ENCODE results near the gene RNF224. TPM values are rescaled to one million over a fixed set of nuclear protein-coding genes. Genes with fewer than 3 reads are reported as not detected.
"Not testable (repeated sequence)": the region's sequence is repeated elsewhere in the genome, so short reads cannot be mapped to it uniquely, and the experiment has no call there.

RNF224 gene
- total RNA-seq, 1 experiment from 2014 or later, result 0.37 TPM

DNA sequence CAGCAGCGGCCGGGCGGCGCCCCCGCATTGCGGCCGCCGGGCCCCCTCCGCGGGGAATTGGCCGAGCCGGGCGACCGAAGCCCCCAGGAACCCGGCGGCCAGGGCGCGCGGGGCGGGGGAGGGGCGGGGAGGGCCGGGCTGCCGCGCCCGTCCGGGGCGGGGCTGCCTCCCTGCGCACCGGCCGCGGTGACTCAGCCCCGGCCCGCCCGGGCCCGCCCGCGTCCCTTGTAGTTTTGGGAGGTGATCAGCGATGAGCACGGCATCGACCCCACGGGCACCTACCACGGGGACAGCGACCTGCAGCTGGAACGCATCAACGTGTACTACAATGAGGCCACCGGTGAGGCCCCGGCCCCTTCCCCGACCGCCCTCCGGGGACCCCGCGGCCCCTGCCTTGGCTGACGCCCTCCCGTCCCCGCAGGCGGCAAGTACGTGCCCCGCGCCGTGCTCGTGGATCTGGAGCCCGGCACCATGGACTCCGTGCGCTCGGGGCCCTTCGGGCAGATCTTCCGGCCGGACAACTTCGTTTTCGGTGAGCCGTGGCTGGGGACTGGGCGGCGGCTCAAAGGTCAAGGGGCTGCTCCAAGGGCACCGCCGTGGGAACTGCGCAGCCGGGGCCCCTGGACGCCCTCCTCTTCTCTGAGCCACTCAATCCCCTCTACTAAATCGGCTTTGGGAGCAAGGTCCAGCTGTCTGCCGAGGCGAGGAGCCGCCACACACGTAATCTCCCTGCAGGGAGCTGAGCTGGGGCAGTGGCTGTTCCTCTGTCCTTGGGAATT is 14.4 kb downstream of the RNF224 start:
- Histone ChIP-seq H4K20me1 (ENCODE audit: insufficient read depth, low read depth, low read length) (peaks cover 38% of the 10 kb centered on the region), H3K27ac (ENCODE audit: low read length) (no peak overlapping the region), H3K79me2 (ENCODE audit: low read length) (0 out of 2 replicates have a peak, but pooled peaks cover 5% of the 10 kb centered on the region), H2AFZ (ENCODE audit: low read length) (no peak overlapping the region), H3K4me3 (ENCODE audit: low read length) (peak overlapping the region; percentile 98), H3K9me3 (ENCODE audit: low read length) (no peaks in the 10 kb centered on the region), H3K4me1 (ENCODE audit: low read length) (peaks cover 39% of the 10 kb centered on the region), H3K36me3 (ENCODE audit: insufficient read depth, low read length) (peaks cover 17% of the 10 kb centered on the region), H3K9me2 (replicated peaks; ENCODE audit: insufficient read depth, low read length) (no peaks in the 10 kb centered on the region), H3K4me2 (ENCODE audit: low read depth, low read length, poor library complexity, severe bottlenecking) (peak overlapping the region; percentile 98), H3K27me3 (ENCODE audit: low read length) (no peaks in the 10 kb centered on the region), H3K9ac (ENCODE audit: low read length) (peak overlapping the region; percentile 97)
- DNase-seq, result peak; percentile 64

DNA sequence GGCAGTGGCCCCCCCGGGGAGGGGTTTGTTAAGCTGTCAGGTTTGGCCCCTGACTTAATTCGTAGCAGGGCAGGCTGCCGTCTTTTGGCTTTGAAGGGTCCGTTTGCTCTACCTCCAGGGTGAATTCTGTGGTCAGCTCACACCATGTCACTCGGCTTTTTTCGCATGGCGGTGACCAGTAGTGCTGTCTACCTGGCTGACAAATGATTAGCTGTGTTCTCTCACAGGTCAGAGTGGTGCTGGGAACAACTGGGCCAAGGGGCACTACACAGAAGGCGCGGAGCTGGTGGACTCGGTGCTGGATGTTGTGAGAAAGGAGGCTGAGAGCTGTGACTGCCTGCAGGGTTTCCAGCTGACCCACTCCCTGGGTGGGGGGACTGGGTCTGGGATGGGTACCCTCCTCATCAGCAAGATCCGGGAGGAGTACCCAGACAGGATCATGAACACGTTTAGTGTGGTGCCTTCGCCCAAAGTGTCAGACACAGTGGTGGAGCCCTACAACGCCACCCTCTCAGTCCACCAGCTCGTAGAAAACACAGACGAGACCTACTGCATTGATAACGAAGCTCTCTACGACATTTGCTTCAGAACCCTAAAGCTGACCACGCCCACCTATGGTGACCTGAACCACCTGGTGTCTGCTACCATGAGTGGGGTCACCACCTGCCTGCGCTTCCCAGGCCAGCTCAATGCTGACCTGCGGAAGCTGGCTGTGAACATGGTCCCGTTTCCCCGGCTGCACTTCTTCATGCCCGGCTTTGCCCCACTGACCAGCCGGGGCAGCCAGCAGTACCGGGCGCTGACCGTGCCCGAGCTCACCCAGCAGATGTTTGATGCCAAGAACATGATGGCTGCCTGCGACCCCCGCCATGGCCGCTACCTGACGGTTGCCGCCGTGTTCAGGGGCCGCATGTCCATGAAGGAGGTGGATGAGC is 15.2 kb downstream of the RNF224 start:
- H3K27me3 ChIP-seq (ENCODE audit: low read length), result no peaks in the 10 kb centered on the region
- no peak overlapping the region for H3K27ac ChIP-seq (ENCODE audit: low read length)
- no peak overlapping the region for H2AFZ ChIP-seq (ENCODE audit: low read length)
- no peaks in the 10 kb centered on the region for H3K9me2 ChIP-seq (replicated peaks; ENCODE audit: insufficient read depth, low read length)
- peaks cover 36% of the 10 kb centered on the region for H4K20me1 ChIP-seq (ENCODE audit: insufficient read depth, low read depth, low read length)
- peaks cover 17% of the 10 kb centered on the region for H3K36me3 ChIP-seq (ENCODE audit: insufficient read depth, low read length)
- 0 out of 2 replicates have a peak, but pooled peaks cover 5% of the 10 kb centered on the region for H3K79me2 ChIP-seq (ENCODE audit: low read length)
- H3K9me3 ChIP-seq (ENCODE audit: low read length), result no peaks in the 10 kb centered on the region
- H3K4me2 ChIP-seq (ENCODE audit: low read depth, low read length, poor library complexity, severe bottlenecking), result peak overlapping the region; percentile 98
- H3K4me1 ChIP-seq (ENCODE audit: low read length), result peaks cover 31% of the 10 kb centered on the region
- peak overlapping the region; percentile 98 for H3K4me3 ChIP-seq (ENCODE audit: low read length)
- no peak for DNase-seq
- H3K9ac ChIP-seq (ENCODE audit: low read length), result peak overlapping the region; percentile 97

DNA sequence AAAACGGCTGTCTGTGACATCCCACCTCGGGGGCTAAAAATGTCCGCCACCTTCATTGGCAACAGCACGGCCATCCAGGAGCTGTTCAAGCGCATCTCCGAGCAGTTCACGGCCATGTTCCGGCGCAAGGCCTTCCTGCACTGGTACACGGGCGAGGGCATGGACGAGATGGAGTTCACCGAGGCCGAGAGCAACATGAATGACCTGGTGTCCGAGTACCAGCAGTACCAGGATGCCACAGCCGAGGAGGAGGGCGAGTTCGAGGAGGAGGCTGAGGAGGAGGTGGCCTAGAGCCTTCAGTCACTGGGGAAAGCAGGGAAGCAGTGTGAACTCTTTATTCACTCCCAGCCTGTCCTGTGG is 15.9 kb downstream of the RNF224 start:
- H3K79me2 ChIP-seq (ENCODE audit: low read length); H3K4me3 ChIP-seq (ENCODE audit: low read length); H3K9me2 ChIP-seq (replicated peaks; ENCODE audit: insufficient read depth, low read length); H3K4me2 ChIP-seq (ENCODE audit: low read depth, low read length, poor library complexity, severe bottlenecking); H3K27me3 ChIP-seq (ENCODE audit: low read length); DNase-seq; H3K9me3 ChIP-seq (ENCODE audit: low read length); H3K27ac ChIP-seq (ENCODE audit: low read length); H2AFZ ChIP-seq (ENCODE audit: low read length); H3K9ac ChIP-seq (ENCODE audit: low read length): not testable (repeated sequence)
- Histone ChIP-seq H3K4me1 (ENCODE audit: low read length) (peaks cover 23% of the 10 kb centered on the region), H3K36me3 (ENCODE audit: insufficient read depth, low read length) (peaks cover 17% of the 10 kb centered on the region), H4K20me1 (ENCODE audit: insufficient read depth, low read depth, low read length) (peaks cover 30% of the 10 kb centered on the region)

DNA sequence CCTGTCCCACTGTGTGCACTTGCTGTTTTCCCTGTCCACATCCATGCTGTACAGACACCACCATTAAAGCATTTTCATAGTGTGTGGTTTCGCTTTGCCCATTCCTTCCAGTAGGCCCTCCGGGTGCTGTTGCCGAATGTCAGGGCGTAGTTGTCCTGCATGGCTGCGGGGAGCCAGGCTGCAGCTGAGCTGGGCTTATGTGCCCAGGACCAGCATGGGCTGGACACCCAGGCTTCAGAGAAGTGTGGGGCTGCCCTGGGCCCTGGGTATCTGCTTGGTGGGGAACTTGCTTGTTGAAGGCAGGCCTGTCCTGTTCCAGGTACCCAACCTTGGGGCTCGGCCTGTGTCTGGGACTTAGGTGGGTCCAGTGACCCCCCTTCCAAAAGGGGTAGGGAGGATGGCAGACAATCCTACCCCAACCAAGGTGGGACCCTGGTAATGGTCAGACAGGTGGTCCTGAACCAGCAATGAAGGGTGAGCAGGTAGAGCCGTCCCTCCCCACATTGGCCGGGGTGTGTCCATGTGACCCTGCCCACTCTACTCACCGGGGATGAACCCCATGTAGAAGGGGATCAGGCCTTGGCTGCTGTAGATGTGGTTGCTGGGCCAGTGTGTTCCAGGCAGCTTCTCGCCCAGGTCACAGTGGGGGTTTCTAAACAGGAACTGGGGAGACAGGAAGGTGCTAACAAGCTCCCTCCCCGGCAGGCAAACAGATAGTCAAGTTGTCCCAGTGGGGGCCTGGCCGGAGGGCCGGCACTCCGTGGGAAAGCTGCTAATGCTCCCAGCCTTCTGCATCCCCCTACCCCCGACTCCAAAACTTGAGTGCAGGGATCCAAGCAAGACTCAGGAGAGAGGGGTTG is 16.6 kb downstream of the RNF224 start:
- Histone ChIP-seq H3K4me1 (ENCODE audit: low read length) (peaks cover 21% of the 10 kb centered on the region), H3K9me2 (replicated peaks; ENCODE audit: insufficient read depth, low read length) (no peaks in the 10 kb centered on the region), H3K9me3 (ENCODE audit: low read length) (no peaks in the 10 kb centered on the region), H3K9ac (ENCODE audit: low read length) (no peak overlapping the region), H3K27me3 (ENCODE audit: low read length) (no peaks in the 10 kb centered on the region), H4K20me1 (ENCODE audit: insufficient read depth, low read depth, low read length) (peaks cover 24% of the 10 kb centered on the region), H3K4me2 (ENCODE audit: low read depth, low read length, poor library complexity, severe bottlenecking) (no peak overlapping the region), H3K4me3 (ENCODE audit: low read length) (no peak overlapping the region), H3K27ac (ENCODE audit: low read length) (no peak overlapping the region), H2AFZ (ENCODE audit: low read length) (no peak overlapping the region), H3K79me2 (ENCODE audit: low read length) (0 out of 2 replicates have a peak, but pooled peaks cover 5% of the 10 kb centered on the region), H3K36me3 (ENCODE audit: insufficient read depth, low read length) (peaks cover 17% of the 10 kb centered on the region)
- peak; percentile 82 for DNase-seq

DNA sequence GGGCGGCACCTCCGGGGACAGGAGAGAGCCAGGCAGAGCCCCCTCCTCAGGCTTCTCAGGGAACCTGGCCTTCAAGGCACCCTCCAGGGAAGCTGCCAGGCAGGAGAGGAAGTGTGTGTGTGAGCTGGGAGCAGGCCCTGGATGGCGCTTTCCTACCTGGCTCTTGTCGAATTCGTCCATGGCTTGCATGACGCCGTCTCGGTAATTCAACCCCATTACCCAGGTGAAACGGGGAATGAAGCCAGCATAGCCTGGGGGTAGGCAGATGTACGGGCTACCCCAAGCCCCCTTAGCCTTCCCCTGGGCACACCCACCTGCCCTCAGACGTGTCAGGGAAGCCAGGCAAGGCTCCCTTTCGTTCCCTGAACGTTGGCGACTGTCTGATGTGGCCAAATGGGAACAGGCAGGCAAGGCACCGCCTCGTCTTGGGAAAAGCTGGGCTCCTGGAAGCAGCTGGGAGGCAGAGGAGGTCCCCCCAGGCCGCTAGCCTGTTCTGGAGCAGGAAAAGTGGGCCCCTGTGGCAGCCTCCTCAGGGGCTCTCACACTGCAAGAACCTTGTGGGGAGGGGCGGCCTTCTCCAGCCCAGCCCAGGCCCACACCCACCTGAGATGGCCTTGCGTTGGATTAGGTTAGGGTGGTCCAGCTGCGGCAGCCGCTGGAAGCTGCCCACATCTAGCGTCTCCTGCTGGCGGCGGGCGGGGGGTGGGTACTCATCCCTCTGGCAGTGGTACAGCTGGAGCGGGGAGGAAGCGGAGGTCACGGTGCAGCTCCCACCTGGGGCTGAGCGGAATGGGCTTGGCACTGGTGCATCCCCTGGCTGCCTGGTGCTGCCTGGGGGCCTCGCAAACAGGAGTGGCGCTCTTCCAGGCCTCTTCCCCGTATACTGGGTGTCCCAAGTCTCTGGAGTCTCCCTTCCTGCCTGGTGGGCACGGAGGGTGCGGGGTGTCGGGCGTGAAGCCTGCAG is 17.5 kb downstream of the RNF224 start:
- DNase-seq, result no peak
- H3K27ac ChIP-seq (ENCODE audit: low read length), result no peak overlapping the region
- peaks cover 18% of the 10 kb centered on the region for H3K4me1 ChIP-seq (ENCODE audit: low read length)
- H3K4me2 ChIP-seq (ENCODE audit: low read depth, low read length, poor library complexity, severe bottlenecking), result no peak overlapping the region
- peaks cover 23% of the 10 kb centered on the region for H4K20me1 ChIP-seq (ENCODE audit: insufficient read depth, low read depth, low read length)
- no peaks in the 10 kb centered on the region for H3K27me3 ChIP-seq (ENCODE audit: low read length)
- H2AFZ ChIP-seq (ENCODE audit: low read length), result no peak overlapping the region
- H3K4me3 ChIP-seq (ENCODE audit: low read length), result no peak overlapping the region
- H3K9ac ChIP-seq (ENCODE audit: low read length), result no peak overlapping the region
- no peaks in the 10 kb centered on the region for H3K9me2 ChIP-seq (replicated peaks; ENCODE audit: insufficient read depth, low read length)
- H3K36me3 ChIP-seq (ENCODE audit: insufficient read depth, low read length), result peaks cover 17% of the 10 kb centered on the region
- no peaks in the 10 kb centered on the region for H3K9me3 ChIP-seq (ENCODE audit: low read length)
- 0 out of 2 replicates have a peak, but pooled peaks cover 5% of the 10 kb centered on the region for H3K79me2 ChIP-seq (ENCODE audit: low read length)

DNA sequence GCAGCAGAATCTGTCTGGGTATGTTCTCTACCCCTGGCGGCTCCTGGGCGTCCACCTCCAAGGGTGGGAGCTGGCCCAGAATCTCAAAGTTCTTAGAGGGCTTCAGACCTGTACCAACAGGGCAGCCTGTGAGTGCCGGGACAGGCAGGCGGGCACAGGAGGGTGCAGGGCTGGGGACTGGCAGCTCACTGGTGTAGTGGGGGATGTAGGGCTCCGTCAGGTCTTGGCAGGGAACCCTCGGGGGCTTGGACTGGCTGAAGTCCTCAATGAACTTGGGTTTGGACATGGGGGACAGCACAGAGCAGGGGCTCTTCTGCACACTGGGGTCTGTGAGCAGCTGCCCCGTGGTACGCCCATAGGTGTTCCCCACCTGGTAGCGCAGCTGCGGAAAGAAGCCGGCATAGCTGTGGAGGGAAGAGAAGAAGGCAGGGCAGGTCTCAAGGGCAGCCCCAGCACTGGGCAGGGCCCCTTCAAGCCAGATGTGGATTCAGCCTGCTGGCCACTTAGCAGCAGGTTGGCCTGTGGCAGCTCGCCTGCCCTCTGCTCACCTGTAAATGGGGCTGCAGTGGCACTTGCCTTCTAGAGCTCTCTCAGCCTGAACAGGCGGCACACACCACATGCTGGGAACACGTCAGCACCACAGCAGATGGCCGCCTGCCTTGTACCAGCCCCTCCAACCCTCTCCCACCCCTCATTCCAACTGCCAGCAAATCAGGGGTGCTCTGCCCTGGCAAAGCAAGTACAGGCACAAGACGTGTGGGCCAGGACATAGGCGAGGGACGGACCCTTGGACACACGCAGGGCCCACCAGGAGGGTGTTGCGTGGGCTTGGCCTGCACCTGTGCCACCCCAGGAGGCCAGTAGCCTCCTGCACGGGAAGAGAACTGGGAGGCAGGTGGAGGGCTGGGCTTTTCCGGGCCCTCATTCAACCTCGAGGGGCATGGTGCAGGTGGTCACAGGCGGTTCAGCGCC is 18.4 kb downstream of the RNF224 start:
- Histone ChIP-seq H3K9me3 (ENCODE audit: low read length) (no peaks in the 10 kb centered on the region), H3K4me3 (ENCODE audit: low read length) (no peak overlapping the region), H3K9ac (ENCODE audit: low read length) (no peak overlapping the region), H3K36me3 (ENCODE audit: insufficient read depth, low read length) (peaks cover 17% of the 10 kb centered on the region), H4K20me1 (ENCODE audit: insufficient read depth, low read depth, low read length) (peaks cover 23% of the 10 kb centered on the region), H3K4me2 (ENCODE audit: low read depth, low read length, poor library complexity, severe bottlenecking) (no peak overlapping the region), H3K4me1 (ENCODE audit: low read length) (peaks cover 11% of the 10 kb centered on the region), H3K27ac (ENCODE audit: low read length) (no peak overlapping the region), H2AFZ (ENCODE audit: low read length) (no peak overlapping the region), H3K9me2 (replicated peaks; ENCODE audit: insufficient read depth, low read length) (no peaks in the 10 kb centered on the region), H3K27me3 (ENCODE audit: low read length) (no peaks in the 10 kb centered on the region), H3K79me2 (ENCODE audit: low read length) (0 out of 2 replicates have a peak, but pooled peaks cover 5% of the 10 kb centered on the region)
- no peak for DNase-seq

Measured in Karpas-422 (cell line).